SK-N-SH (cell line): ENCODE measurements around the gene APLP2. TPM values are rescaled to one million over a fixed set of nuclear protein-coding genes. Genes with fewer than 3 reads are reported as not detected.

Experiments
- CTCF ChIA-PET: fragments of 300-600, 350-600 bp; formaldehyde crosslinking; extraction: SDS; loops from one replicate; lab custom pipeline; 2021; lab: Yijun Ruan, JAX
- POLR2A ChIA-PET: fragments of 350-600 bp; sonication (Branson Sonifier 250); formaldehyde crosslinking; extraction: SDS; loops from one replicate; lab custom pipeline; 2020; ENCODE audit warnings: antibody characterized with exemption, inconsistent platforms; lab: Yijun Ruan, JAX
- DNase-seq: peaks from one replicate; pipeline ENCODE4 v3.0.0; 2012
- H2AFZ ChIP-seq: fragments of 200-600 bp; sonication (generic); 2 replicates; pipeline ENCODE4 v1.8.1; 2016; ENCODE audit warnings: antibody characterized with exemption, mild to moderate bottlenecking, low read depth
- H3F3A ChIP-seq: fragments of 200-600 bp; sonication (generic); replicated peaks from 2 replicates; pipeline ENCODE3; 2016; ENCODE audit warnings: antibody characterized with exemption, mild to moderate bottlenecking; ENCODE audit not compliant: insufficient read depth
- H3K27ac ChIP-seq, 2 experiments: fragments of 200-500 bp in 1 of 2; fragments of 200-600 bp in 1 of 2; sonication (Bioruptor generic) in 1 of 2; sonication (generic), shearing (Covaris generic) in 1 of 2; 2 replicates each; pipeline versions ENCODE4 v1.5.1 to v1.6.1; 2014 to 2016; ENCODE audit warnings: low read depth in 2 of 2, inconsistent platforms in 1 of 2, low read length in 1 of 2, mild to moderate bottlenecking in 1 of 2, mixed read lengths in 1 of 2
- H3K27me3 ChIP-seq: fragments of 200-600 bp; sonication (generic), shearing (Covaris generic); 2 replicates; pipeline ENCODE4 v1.6.1; 2016; ENCODE audit warnings: mixed run types; ENCODE audit not compliant: insufficient read depth
- H3K36me3 ChIP-seq, 2 experiments: fragments of 200-500 bp in 1 of 2; fragments of 200-600 bp in 1 of 2; sonication (Bioruptor generic) in 1 of 2; sonication (generic) in 1 of 2; replicated peaks in 1 of 2; 2 replicates each; pipeline versions ENCODE3 to v1.5.1; 2014 to 2016; ENCODE audit warnings: low read length in 1 of 2, mild to moderate bottlenecking in 1 of 2; ENCODE audit not compliant: insufficient read depth in 2 of 2, control insufficient read depth in 1 of 2
- H3K4me1 ChIP-seq, 2 experiments: fragments of 200-500 bp in 1 of 2; fragments of 200-600 bp in 1 of 2; sonication (Bioruptor generic) in 1 of 2; sonication (generic), shearing (Covaris generic) in 1 of 2; 2 replicates each; pipeline versions ENCODE4 v1.5.1 to v1.6.1; 2014 to 2016; ENCODE audit warnings: low read depth in 1 of 2, low read length in 1 of 2, mixed run types in 1 of 2; ENCODE audit not compliant: insufficient read depth in 2 of 2, control insufficient read depth in 1 of 2
- H3K4me2 ChIP-seq: fragments of 200-600 bp; sonication (generic), shearing (Covaris generic); 2 replicates; pipeline ENCODE4 v1.6.1; 2017; ENCODE audit warnings: mixed run types
- H3K4me3 ChIP-seq, 2 experiments: fragments of 200-500 bp in 1 of 2; fragments of 200-600 bp in 1 of 2; sonication (Bioruptor generic) in 1 of 2; sonication (generic), shearing (Covaris generic) in 1 of 2; 2 replicates each; pipeline versions ENCODE4 v1.5.1 to v1.8.1; 2014 to 2016; ENCODE audit warnings: low read depth in 2 of 2, inconsistent platforms in 1 of 2, low read length in 1 of 2, mild to moderate bottlenecking in 1 of 2, mixed read lengths in 1 of 2, moderate library complexity in 1 of 2
- H3K79me2 ChIP-seq: fragments of 200-600 bp; sonication (generic); 2 replicates; pipeline ENCODE4 v1.8.1; 2017; ENCODE audit warnings: mild to moderate bottlenecking; ENCODE audit not compliant: insufficient read depth
- H3K9ac ChIP-seq: fragments of 200-600 bp; sonication (generic); 2 replicates; pipeline ENCODE4 v1.6.1; 2017; ENCODE audit warnings: mixed run types
- H3K9me2 ChIP-seq: fragments of 200-600 bp; sonication (generic); 2 replicates; pipeline ENCODE4 v1.6.1; 2017; ENCODE audit warnings: mixed run types
- H3K9me3 ChIP-seq: fragments of 200-600 bp; sonication (generic); 2 replicates; pipeline ENCODE4 v1.6.1; 2017; ENCODE audit warnings: mixed run types, mild to moderate bottlenecking, moderate library complexity
- H4K20me1 ChIP-seq: fragments of 200-600 bp; sonication (generic); 2 replicates; pipeline ENCODE4 v1.6.1; 2017; ENCODE audit warnings: mild to moderate bottlenecking, mixed run types; ENCODE audit not compliant: insufficient read depth
- ELF1 ChIP-seq: IDR thresholded peaks from 2 replicates; pipeline ENCODE4 v1.4.0; 2012
- EZH2phosphoT487 ChIP-seq: fragments of 200-600 bp; sonication (generic); IDR thresholded peaks from 2 replicates; pipeline ENCODE4 v1.6.1; 2017; ENCODE audit warnings: low read depth, mixed run types, mild to moderate bottlenecking, antibody characterized with exemption, moderate library complexity, borderline replicate concordance
- FOXJ3 ChIP-seq: sonication (generic); formaldehyde crosslinking; IDR thresholded peaks from 2 replicates; pipeline ENCODE4 v1.5.1; 2020; ENCODE audit warnings: mild to moderate bottlenecking, missing genetic modification reagents
- FOXM1 ChIP-seq: IDR thresholded peaks from 2 replicates; pipeline ENCODE4 v1.4.0; 2012; ENCODE audit warnings: low read depth, mild to moderate bottlenecking
- GABPA ChIP-seq: IDR thresholded peaks from 2 replicates; pipeline ENCODE4 v1.4.0; 2012; ENCODE audit warnings: low read depth, mild to moderate bottlenecking
- GATA2 ChIP-seq: sonication (generic); formaldehyde crosslinking; IDR thresholded peaks from 2 replicates; pipeline ENCODE4 v1.5.0; 2020; ENCODE audit warnings: mild to moderate bottlenecking, missing genetic modification reagents
- POLR2AphosphoS5 ChIP-seq: IDR thresholded peaks from 2 replicates; pipeline ENCODE4 v1.6.1; 2012; ENCODE audit warnings: low read depth, low read length
- RAD21 ChIP-seq: IDR thresholded peaks from 2 replicates; pipeline ENCODE4 v1.6.1; 2012; ENCODE audit warnings: mild to moderate bottlenecking, low read length
- RCOR1 ChIP-seq: fragments of 150-350 bp; IDR thresholded peaks from 2 replicates; pipeline ENCODE4 v1.6.1; 2017; ENCODE audit warnings: antibody characterized with exemption, low read length
- RFX5 ChIP-seq: IDR thresholded peaks from 2 replicates; pipeline ENCODE4 v1.6.1; 2012; ENCODE audit warnings: mild to moderate bottlenecking, improper control_type of control experiment, low read length
- RXRA ChIP-seq: IDR thresholded peaks from 2 replicates; pipeline ENCODE4 v1.4.0; 2012; ENCODE audit warnings: low read depth, mild to moderate bottlenecking, borderline replicate concordance
- SMC3 ChIP-seq: IDR thresholded peaks from 2 replicates; pipeline ENCODE4 v1.6.1; 2012; ENCODE audit warnings: low read depth, low read length, improper control_type of control experiment
- TCF12 ChIP-seq: IDR thresholded peaks from 2 replicates; pipeline ENCODE4 v1.4.0; 2012
- YY1 ChIP-seq: IDR thresholded peaks from 2 replicates; pipeline ENCODE4 v1.4.0; 2012; ENCODE audit warnings: low read depth, mild to moderate bottlenecking
- WGBS: methylation state at CpG from one replicate; pipeline ENCODE4 v1.1.6; 2017; ENCODE audit warnings: low lambda C conversion rate; 5-methylcytosine and 5-hydroxymethylcytosine counted together
- polyA plus RNA-seq, 3 experiments: library from polyadenylated mRNA; depleted of rRNA; stranded (reverse); fragments of >200 nt; gene quantifications; 2 replicates each; pipeline ENCODE4 v1.2.3, GENCODE V29; 2012
- TF ChIP-seq, protein P1 (sequence below): IDR thresholded peaks from 2 replicates; pipeline ENCODE4 v1.4.0; 2012; ENCODE audit warnings: low read depth, borderline replicate concordance
- TF ChIP-seq, protein P2 (sequence below): IDR thresholded peaks from 2 replicates; pipeline ENCODE4; 2012
- TF ChIP-seq, protein P3 (sequence below): fragments of 150-350 bp; IDR thresholded peaks from 2 replicates; pipeline ENCODE4 v1.6.1; 2016; ENCODE audit warnings: mild to moderate bottlenecking, low read depth, low read length
- TF ChIP-seq, protein P4 (sequence below): fragments of 200-600 bp; sonication (generic); IDR thresholded peaks from 2 replicates; pipeline ENCODE4 v1.6.1; 2017; ENCODE audit warnings: antibody characterized with exemption, mild to moderate bottlenecking, moderate library complexity
- TF ChIP-seq, protein P5 (sequence below): IDR thresholded peaks from 2 replicates; pipeline ENCODE4 v1.4.0; 2012; ENCODE audit warnings: low read depth, borderline replicate concordance
- TF ChIP-seq, protein P6 (sequence below): IDR thresholded peaks from 2 replicates; pipeline ENCODE4 v1.4.0; 2012; ENCODE audit warnings: low read depth

Gene APLP2
- polyA plus RNA-seq, 1 of the 3 experiments (the other 2 are of a cell fraction) = 424 TPM

DNA sequence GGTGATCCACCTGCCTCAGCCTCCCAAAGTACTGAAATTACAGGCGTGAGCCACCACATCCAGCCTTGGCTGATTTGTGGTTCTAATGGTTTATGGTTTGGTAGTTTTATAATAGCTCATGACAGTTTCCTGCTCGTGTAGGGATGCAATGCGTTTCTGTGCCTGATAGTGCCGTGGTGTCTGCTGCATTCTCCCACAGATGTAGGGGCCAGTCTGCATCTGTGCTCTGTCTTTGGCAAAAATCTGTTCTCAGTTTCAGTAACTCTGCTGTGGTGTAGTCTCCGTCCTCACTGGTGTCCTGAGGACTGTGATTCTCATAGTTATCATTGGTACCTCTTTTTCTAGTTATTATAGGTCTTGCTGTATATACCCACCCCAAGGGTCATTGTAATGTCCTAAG lies 106.2 kb downstream of the APLP2 start:
- Histone ChIP-seq H3K36me3 (no peaks in the 10 kb centered on the region), H2AFZ (no peak overlapping the region), H3K79me2 (no peaks in the 10 kb centered on the region), H3K9me3 (no peaks in the 10 kb centered on the region), H3K27me3 (no peaks in the 10 kb centered on the region), H3K4me1 (peaks cover 0 to 5% of the 10 kb centered on the region in 2 experiments; a peak in 1 of 4 replicates), H3K4me2 (no peak overlapping the region), H3K9ac (no peak overlapping the region), H3F3A (no peaks in the 10 kb centered on the region), H3K9me2 (no peaks in the 10 kb centered on the region), H4K20me1 (no peaks in the 10 kb centered on the region), H3K27ac (no peak overlapping the region), H3K4me3 (no peak overlapping the region)
- 58% methylated on average over 5 of the region's 5 CpGs for WGBS
- TF ChIP-seq EZH2phosphoT487 (no peak), GATA2 (no peak), SMC3 (no peak), FOXJ3 (CRISPR knock-in tag) (no peak), GABPA (no peak), ELF1 (no peak), FOXM1 (no peak), RAD21 (no peak), POLR2AphosphoS5 (no peak), RXRA (no peak), TCF12 (no peak), RFX5 (no peak), RCOR1 (no peak), YY1 (no peak)
- TF ChIP-seq, protein P1, sequence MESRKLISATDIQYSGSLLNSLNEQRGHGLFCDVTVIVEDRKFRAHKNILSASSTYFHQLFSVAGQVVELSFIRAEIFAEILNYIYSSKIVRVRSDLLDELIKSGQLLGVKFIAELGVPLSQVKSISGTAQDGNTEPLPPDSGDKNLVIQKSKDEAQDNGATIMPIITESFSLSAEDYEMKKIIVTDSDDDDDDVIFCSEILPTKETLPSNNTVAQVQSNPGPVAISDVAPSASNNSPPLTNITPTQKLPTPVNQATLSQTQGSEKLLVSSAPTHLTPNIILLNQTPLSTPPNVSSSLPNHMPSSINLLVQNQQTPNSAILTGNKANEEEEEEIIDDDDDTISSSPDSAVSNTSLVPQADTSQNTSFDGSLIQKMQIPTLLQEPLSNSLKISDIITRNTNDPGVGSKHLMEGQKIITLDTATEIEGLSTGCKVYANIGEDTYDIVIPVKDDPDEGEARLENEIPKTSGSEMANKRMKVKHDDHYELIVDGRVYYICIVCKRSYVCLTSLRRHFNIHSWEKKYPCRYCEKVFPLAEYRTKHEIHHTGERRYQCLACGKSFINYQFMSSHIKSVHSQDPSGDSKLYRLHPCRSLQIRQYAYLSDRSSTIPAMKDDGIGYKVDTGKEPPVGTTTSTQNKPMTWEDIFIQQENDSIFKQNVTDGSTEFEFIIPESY = no peak
- TF ChIP-seq, protein P2, sequence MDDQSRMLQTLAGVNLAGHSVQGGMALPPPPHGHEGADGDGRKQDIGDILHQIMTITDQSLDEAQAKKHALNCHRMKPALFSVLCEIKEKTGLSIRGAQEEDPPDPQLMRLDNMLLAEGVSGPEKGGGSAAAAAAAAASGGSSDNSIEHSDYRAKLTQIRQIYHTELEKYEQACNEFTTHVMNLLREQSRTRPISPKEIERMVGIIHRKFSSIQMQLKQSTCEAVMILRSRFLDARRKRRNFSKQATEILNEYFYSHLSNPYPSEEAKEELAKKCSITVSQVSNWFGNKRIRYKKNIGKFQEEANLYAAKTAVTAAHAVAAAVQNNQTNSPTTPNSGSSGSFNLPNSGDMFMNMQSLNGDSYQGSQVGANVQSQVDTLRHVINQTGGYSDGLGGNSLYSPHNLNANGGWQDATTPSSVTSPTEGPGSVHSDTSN = no peak
- TF ChIP-seq, protein P3, sequence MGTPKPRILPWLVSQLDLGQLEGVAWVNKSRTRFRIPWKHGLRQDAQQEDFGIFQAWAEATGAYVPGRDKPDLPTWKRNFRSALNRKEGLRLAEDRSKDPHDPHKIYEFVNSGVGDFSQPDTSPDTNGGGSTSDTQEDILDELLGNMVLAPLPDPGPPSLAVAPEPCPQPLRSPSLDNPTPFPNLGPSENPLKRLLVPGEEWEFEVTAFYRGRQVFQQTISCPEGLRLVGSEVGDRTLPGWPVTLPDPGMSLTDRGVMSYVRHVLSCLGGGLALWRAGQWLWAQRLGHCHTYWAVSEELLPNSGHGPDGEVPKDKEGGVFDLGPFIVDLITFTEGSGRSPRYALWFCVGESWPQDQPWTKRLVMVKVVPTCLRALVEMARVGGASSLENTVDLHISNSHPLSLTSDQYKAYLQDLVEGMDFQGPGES = no peak
- TF ChIP-seq, protein P4, sequence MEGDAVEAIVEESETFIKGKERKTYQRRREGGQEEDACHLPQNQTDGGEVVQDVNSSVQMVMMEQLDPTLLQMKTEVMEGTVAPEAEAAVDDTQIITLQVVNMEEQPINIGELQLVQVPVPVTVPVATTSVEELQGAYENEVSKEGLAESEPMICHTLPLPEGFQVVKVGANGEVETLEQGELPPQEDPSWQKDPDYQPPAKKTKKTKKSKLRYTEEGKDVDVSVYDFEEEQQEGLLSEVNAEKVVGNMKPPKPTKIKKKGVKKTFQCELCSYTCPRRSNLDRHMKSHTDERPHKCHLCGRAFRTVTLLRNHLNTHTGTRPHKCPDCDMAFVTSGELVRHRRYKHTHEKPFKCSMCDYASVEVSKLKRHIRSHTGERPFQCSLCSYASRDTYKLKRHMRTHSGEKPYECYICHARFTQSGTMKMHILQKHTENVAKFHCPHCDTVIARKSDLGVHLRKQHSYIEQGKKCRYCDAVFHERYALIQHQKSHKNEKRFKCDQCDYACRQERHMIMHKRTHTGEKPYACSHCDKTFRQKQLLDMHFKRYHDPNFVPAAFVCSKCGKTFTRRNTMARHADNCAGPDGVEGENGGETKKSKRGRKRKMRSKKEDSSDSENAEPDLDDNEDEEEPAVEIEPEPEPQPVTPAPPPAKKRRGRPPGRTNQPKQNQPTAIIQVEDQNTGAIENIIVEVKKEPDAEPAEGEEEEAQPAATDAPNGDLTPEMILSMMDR = no peak
- TF ChIP-seq, protein P5, sequence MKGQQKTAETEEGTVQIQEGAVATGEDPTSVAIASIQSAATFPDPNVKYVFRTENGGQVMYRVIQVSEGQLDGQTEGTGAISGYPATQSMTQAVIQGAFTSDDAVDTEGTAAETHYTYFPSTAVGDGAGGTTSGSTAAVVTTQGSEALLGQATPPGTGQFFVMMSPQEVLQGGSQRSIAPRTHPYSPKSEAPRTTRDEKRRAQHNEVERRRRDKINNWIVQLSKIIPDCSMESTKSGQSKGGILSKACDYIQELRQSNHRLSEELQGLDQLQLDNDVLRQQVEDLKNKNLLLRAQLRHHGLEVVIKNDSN = no peak
- TF ChIP-seq, protein P6, sequence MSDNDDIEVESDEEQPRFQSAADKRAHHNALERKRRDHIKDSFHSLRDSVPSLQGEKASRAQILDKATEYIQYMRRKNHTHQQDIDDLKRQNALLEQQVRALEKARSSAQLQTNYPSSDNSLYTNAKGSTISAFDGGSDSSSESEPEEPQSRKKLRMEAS = no peak
- DNase-seq = no peak
- POLR2A ChIA-PET = no interaction called here
- CTCF ChIA-PET = interaction anchor here (1.0 kb wide), 1 partner anchor 10 kb away, joined by 3 read pairs; no protein-coding TSS in a partner anchor
